Measurements from ENCODE around the gene SNAI1. TPM values are rescaled to one million over a fixed set of nuclear protein-coding genes. Genes with fewer than 3 reads are reported as not detected.

Gene SNAI1
- total RNA-seq, 2 donors from 2014 or later, result 0.78 to 3.3 TPM

- Histone ChIP-seq H3K27ac (no peak overlapping the region), H3K4me3 (no peak overlapping the region), H3K9me3 (no peaks in the 10 kb centered on the region), H3K27me3 (no peaks in the 10 kb centered on the region), H3K4me1 (peaks cover 15% of the 10 kb centered on the region), H3K36me3 (replicated peaks in 1 of 2; ENCODE audit: insufficient read depth in 1 of 2, low read depth in 2 of 2) (no peaks in the 10 kb centered on the region)
- no peak for TF ChIP-seq POLR2A (IDR thresholded peaks at IDR 0.05)
- TF ChIP-seq CTCF (IDR thresholded peaks at IDR 0.05), result no peak
- WGBS, 2 donors, result 65 to 78% methylated on average over 6 of the region's 6 CpGs
- intact Hi-C loops (cut with DNase I), result no loop called here
- no peak for DNase-seq
- no peak for ATAC-seq
These were observed 2.4 kb downstream of the SNAI1 start for GRCh38 chr20:49985157-49985556.

- no peak for DNase-seq
- Histone ChIP-seq H3K4me3 (no peak overlapping the region), H3K4me1 (peaks cover 15% of the 10 kb centered on the region), H3K27me3 (no peaks in the 10 kb centered on the region), H3K9me3 (no peaks in the 10 kb centered on the region), H3K36me3 (replicated peaks in 1 of 2; ENCODE audit: insufficient read depth in 1 of 2, low read depth in 2 of 2) (no peaks in the 10 kb centered on the region), H3K27ac (no peak overlapping the region)
- TF ChIP-seq POLR2A (IDR thresholded peaks at IDR 0.05) (no peak), CTCF (IDR thresholded peaks at IDR 0.05) (no peak)
- intact Hi-C loops (cut with DNase I), result no loop called here
- ATAC-seq, result no peak
- 85 to 90% methylated on average over 3 to 10 of the region's 13 CpGs for WGBS, 2 donors
These were observed 2.8 kb downstream of the SNAI1 start for GRCh38 chr20:49985617-49986016.

DNA sequence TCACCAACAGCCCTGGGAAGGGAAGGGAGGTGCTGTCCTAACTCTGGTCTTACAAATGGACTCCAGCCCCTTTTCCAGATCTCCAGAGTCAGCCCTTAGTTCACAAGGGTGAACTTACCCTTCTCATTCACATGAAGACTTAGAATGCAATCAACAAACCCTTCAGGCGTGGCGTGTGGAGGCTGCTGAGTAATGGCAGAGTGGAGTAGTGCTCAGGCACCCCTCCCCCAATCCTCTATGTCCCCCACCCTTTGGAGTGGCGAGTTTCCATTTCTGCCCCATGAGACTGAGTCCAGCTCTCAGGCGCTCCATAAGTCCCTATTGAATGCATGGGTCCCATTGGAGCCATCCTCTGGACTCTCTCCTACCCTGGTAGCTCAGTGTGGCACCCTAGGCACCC, 3.3 kb downstream of the SNAI1 start:
- Histone ChIP-seq H3K4me1 (peaks cover 15% of the 10 kb centered on the region), H3K27me3 (no peaks in the 10 kb centered on the region), H3K36me3 (replicated peaks in 1 of 2; ENCODE audit: insufficient read depth in 1 of 2, low read depth in 2 of 2) (no peaks in the 10 kb centered on the region), H3K4me3 (no peak overlapping the region), H3K27ac (no peak overlapping the region), H3K9me3 (no peaks in the 10 kb centered on the region)
- TF ChIP-seq CTCF (IDR thresholded peaks at IDR 0.05) (no peak), POLR2A (IDR thresholded peaks at IDR 0.05) (no peak)
- ATAC-seq, result no peak
- intact Hi-C loops (cut with DNase I), result no loop called here
- WGBS, 2 donors, result 79 to 84% methylated on average over 4 of the region's 4 CpGs
- DNase-seq, result no peak

DNA sequence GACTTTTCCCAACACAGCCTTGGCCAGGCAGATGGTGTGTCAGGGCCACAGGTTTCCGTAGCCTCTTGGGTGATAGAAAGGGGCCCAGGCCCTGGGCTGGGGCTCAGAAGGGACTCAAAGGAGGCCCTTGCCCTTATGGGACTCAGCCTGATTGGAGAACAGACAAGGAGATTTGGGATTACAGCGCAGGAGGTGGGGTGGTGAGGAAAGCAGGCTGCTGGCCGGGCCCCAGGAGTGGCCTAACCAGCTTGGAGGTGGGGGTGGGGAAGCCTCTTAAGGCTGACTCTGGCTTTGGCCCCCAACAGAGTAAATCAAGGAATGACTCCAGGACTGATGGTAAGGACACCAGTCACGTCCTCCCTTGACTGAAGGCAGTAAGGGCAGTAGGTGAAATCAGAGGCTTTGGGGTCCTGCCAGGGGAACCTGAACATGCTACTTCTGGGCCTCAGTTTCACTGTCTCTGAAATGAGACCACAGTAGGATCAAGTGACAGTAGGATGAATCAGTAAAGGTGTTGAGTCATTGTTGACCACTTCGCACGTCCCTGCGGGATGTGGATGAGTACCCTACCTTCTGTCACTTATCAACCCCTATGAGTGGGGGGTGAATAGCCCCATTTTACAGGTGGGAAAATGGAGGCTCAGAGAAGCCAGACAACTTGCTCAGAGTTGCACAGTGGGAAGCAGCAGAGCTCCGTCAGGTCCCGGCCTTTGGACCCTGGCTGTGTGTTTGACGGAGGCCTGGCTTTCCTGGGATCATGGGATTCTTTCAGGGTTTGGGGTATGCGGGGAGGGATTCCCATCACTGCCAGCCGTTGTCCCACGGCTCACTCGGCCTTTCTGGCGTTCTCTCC, 4.5 kb downstream of the SNAI1 start:
- Histone ChIP-seq H3K9me3 (no peaks in the 10 kb centered on the region), H3K36me3 (replicated peaks in 1 of 2; ENCODE audit: insufficient read depth in 1 of 2, low read depth in 2 of 2) (no peaks in the 10 kb centered on the region), H3K4me3 (no peak overlapping the region), H3K27ac (no peak overlapping the region), H3K4me1 (peaks cover 10% of the 10 kb centered on the region), H3K27me3 (no peaks in the 10 kb centered on the region)
- intact Hi-C loops (cut with DNase I), result no loop called here
- DNase-seq (no peak), ATAC-seq (no peak)
- TF ChIP-seq POLR2A (IDR thresholded peaks at IDR 0.05) (no peak), CTCF (IDR thresholded peaks at IDR 0.05) (no peak)
- 84 to 88% methylated on average over 15 of the region's 15 CpGs for WGBS, 2 donors

Data from body of pancreas (tissue), 4 donors.